Glutamatergic neuron (in vitro differentiated cells): Measurements from ENCODE around the gene BARHL2. TPM values are rescaled to one million over a fixed set of nuclear protein-coding genes. Genes with fewer than 3 reads are reported as not detected.

Source experiments
- DNase-seq: peaks from one replicate; pipeline ENCODE4 v3.0.0; 2022
- H3K27ac Mint-ChIP-seq: one replicate; pipeline ENCODE4 v1.8.0; 2020; ENCODE audit warnings: mild to moderate bottlenecking, mixed read lengths, inconsistent platforms; ENCODE audit not compliant: unreplicated experiment
- H3K27me3 Mint-ChIP-seq: one replicate; pipeline ENCODE4 v1.8.0; 2020; ENCODE audit warnings: mild to moderate bottlenecking, moderate library complexity, mixed read lengths, inconsistent platforms; ENCODE audit not compliant: unreplicated experiment
- H3K36me3 Mint-ChIP-seq: one replicate; pipeline ENCODE4 v1.8.0; 2020; ENCODE audit warnings: mild to moderate bottlenecking, mixed read lengths, inconsistent platforms; ENCODE audit not compliant: unreplicated experiment
- H3K4me1 Mint-ChIP-seq: one replicate; pipeline ENCODE4 v1.8.0; 2020; ENCODE audit warnings: mild to moderate bottlenecking, low read depth, mixed read lengths, inconsistent platforms; ENCODE audit not compliant: unreplicated experiment
- H3K4me3 Mint-ChIP-seq: one replicate; pipeline ENCODE4 v1.8.0; 2020; ENCODE audit warnings: mild to moderate bottlenecking, mixed read lengths, inconsistent platforms; ENCODE audit not compliant: unreplicated experiment
- H3K9me3 Mint-ChIP-seq: one replicate; pipeline ENCODE4 v1.8.0; 2020; ENCODE audit warnings: mild to moderate bottlenecking, moderate library complexity, mixed read lengths, inconsistent platforms; ENCODE audit not compliant: unreplicated experiment
- total RNA-seq: library from RNA; stranded (reverse); fragmentation: NEBNext Ultra II Directional; extraction: Animal tissue kit (Norgen Biotek cat#: 25700); gene quantifications from one replicate; pipeline ENCODE4 v1.2.1, GENCODE V29; 2021; ENCODE audit not compliant: unreplicated experiment
- TF ChIP-seq, protein P1 (sequence below): fragments of 200-600 bp; sonication (generic); IDR thresholded peaks from one replicate; pipeline ENCODE4 v1.5.0; 2021; ENCODE audit not compliant: partially characterized antibody, unreplicated experiment

Gene BARHL2
- total RNA-seq, 1 donor from 2014 or later, result 0.27 TPM

- DNase-seq, result no peak
- H3K27me3 Mint-ChIP-seq, result peaks cover 51% of the 10 kb centered on the region
- H3K4me3 Mint-ChIP-seq, result peak overlapping the region; percentile 54
Observed at GRCh38 chr1:90714521-90714951, 2.6 kb downstream of the BARHL2 start.

GRCh38 chr1:90713741-90714509, 3.2 kb downstream of the BARHL2 start:
- Mint-ChIP-seq H3K27me3 (peaks cover 47% of the 10 kb centered on the region), H3K4me3 (no peak overlapping the region), H3K36me3 (peaks cover 4% of the 10 kb centered on the region), H3K27ac (no peak overlapping the region), H3K4me1 (peaks cover 33% of the 10 kb centered on the region), H3K9me3 (peaks cover 18% of the 10 kb centered on the region)
- TF ChIP-seq, protein P1, sequence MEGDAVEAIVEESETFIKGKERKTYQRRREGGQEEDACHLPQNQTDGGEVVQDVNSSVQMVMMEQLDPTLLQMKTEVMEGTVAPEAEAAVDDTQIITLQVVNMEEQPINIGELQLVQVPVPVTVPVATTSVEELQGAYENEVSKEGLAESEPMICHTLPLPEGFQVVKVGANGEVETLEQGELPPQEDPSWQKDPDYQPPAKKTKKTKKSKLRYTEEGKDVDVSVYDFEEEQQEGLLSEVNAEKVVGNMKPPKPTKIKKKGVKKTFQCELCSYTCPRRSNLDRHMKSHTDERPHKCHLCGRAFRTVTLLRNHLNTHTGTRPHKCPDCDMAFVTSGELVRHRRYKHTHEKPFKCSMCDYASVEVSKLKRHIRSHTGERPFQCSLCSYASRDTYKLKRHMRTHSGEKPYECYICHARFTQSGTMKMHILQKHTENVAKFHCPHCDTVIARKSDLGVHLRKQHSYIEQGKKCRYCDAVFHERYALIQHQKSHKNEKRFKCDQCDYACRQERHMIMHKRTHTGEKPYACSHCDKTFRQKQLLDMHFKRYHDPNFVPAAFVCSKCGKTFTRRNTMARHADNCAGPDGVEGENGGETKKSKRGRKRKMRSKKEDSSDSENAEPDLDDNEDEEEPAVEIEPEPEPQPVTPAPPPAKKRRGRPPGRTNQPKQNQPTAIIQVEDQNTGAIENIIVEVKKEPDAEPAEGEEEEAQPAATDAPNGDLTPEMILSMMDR, result no peak
- DNase-seq, result peak; percentile 39

More at GRCh38 chr1:90714521-90714951, 2.6 kb downstream of the BARHL2 start:
- Mint-ChIP-seq H3K36me3 (peaks cover 4% of the 10 kb centered on the region), H3K4me1 (peaks cover 34% of the 10 kb centered on the region), H3K27ac (no peak overlapping the region), H3K9me3 (peaks cover 21% of the 10 kb centered on the region)
- TF ChIP-seq, protein P1, result no peak

GRCh38 chr1:90712915-90713730, 4.0 kb downstream of the BARHL2 start:
- peaks cover 48% of the 10 kb centered on the region for H3K27me3 Mint-ChIP-seq
- H3K9me3 Mint-ChIP-seq, result peaks cover 18% of the 10 kb centered on the region
- TF ChIP-seq, protein P1, result no peak
- peak overlapping the region; percentile 27 for H3K4me3 Mint-ChIP-seq
- H3K27ac Mint-ChIP-seq, result no peak overlapping the region
- H3K4me1 Mint-ChIP-seq, result peaks cover 32% of the 10 kb centered on the region
- DNase-seq, result no peak
- H3K36me3 Mint-ChIP-seq, result peaks cover 4% of the 10 kb centered on the region

DNA sequence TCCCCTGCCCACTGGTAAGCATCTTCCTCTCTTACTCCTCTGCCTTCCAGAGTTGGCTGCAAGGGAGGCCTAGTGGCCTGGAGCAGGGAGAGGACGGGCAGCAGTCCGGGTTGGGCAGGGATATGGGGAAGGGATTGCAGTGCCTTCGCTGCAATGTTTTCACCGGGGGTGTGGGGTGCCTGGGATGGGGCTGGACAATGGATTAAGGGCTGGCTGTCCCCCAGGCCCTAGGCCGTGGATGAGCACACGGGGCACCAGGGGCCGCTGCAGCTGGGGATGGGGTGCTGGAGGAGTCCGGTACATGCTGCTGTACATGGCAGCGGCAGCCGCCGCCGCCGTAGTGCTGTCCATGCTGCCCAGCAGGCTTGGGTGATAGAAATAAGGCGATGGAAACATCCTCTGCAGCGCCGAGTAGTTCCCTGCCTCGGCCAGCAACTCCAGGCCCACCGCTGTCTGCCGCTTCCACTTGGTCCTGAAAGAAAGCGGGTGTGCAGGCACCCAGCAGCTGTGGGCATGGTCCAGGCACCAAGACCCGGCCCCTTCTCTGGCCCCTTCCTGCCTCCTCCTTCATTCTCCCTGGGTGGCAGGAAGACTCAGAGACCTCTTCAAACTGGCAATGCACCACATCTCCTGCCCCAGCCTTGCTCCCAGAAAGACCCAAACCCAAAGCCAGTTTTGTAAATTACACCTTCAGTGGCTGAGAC, 4.8 kb downstream of the BARHL2 start:
- H3K4me1 Mint-ChIP-seq, result peaks cover 30% of the 10 kb centered on the region
- H3K36me3 Mint-ChIP-seq, result peaks cover 4% of the 10 kb centered on the region
- TF ChIP-seq, protein P1, result no peak
- H3K27me3 Mint-ChIP-seq, result peaks cover 53% of the 10 kb centered on the region
- peaks cover 16% of the 10 kb centered on the region for H3K9me3 Mint-ChIP-seq
- no peak for DNase-seq
- peak overlapping the region; percentile 13 for H3K4me3 Mint-ChIP-seq
- no peak overlapping the region for H3K27ac Mint-ChIP-seq
